Pons (tissue), 1 donor: Measurements from ENCODE around the gene IRF1.

Experiments
- DNase-seq: peaks from one replicate; pipeline ENCODE4 v3.0.0-alpha.2; 2016; ENCODE audit warnings: low spot score

IRF1 gene

GRCh38 chr5:132500931-132501628, 10.5 kb upstream of the IRF1 start:
- DNase-seq = peak; percentile 84

GRCh38 chr5:132500244-132500930, 9.8 kb upstream of the IRF1 start:
- no peak for DNase-seq

- DNase-seq = no peak
Measured at GRCh38 chr5:132499440-132500243, 9.1 kb upstream of the IRF1 start.

GRCh38 chr5:132498686-132499271, 8.2 kb upstream of the IRF1 start:
- no peak for DNase-seq

GRCh38 chr5:132498152-132498551, 7.6 kb upstream of the IRF1 start:
- no peak for DNase-seq

- DNase-seq = no peak
Measured at GRCh38 chr5:132497488-132497997, 7.0 kb upstream of the IRF1 start.

GRCh38 chr5:132496631-132497487, 6.3 kb upstream of the IRF1 start:
- peak; percentile 51 for DNase-seq

GRCh38 chr5:132496191-132496630, 5.6 kb upstream of the IRF1 start:
- DNase-seq = peak; percentile 69

- DNase-seq = peak; percentile 57
Measured at GRCh38 chr5:132495667-132496190, 5.2 kb upstream of the IRF1 start.

- DNase-seq = no peak
Measured at GRCh38 chr5:132493821-132494220, 3.2 kb upstream of the IRF1 start.

- DNase-seq = no peak
Measured at GRCh38 chr5:132493241-132493640, 2.7 kb upstream of the IRF1 start.

- no peak for DNase-seq
Measured at GRCh38 chr5:132492386-132493125, 2.0 kb upstream of the IRF1 start.

GRCh38 chr5:132491368-132492364, 1.1 kb upstream of the IRF1 start:
- DNase-seq = no peak

GRCh38 chr5:132489871-132490483, 596 bp downstream of the IRF1 start:
- DNase-seq = no peak

- no peak for DNase-seq
Measured at GRCh38 chr5:132489051-132489770, 1.4 kb downstream of the IRF1 start.

GRCh38 chr5:132488590-132488989, 2.0 kb downstream of the IRF1 start:
- DNase-seq = no peak

- no peak for DNase-seq
Measured at GRCh38 chr5:132487841-132488555, 2.6 kb downstream of the IRF1 start.
